ENCODE data around the gene RASGRF1.

DNA sequence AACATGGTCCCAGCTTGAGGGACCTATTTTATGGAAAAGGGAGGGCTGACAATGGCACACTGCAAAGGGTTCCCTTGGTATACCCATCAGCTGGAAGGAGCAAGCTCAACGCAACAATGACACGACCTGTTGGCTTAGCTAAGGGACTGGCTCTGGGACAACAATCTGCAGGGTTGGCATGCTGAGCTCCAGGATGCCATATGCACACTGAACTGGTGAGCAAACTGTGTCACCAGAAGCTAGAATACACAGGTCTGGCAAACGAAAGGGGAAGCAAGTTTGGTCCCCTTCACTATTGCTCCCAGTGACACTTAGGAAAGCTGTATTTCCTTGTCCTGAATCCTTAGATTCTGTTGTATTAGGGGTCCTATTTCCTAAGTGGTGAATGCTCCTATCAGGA lies 38.0 kb upstream of the RASGRF1 start:
- TF ChIP-seq POLR2A (IDR thresholded peaks at IDR 0.05; ENCODE audit: low read length): no peak
- TF ChIP-seq GATA1 (IDR thresholded peaks at IDR 0.05; ENCODE audit: low read depth, low read length): no peak

Data from erythroblast (primary cell).